HL-60 (cell line): ENCODE measurements around the gene ZNF26.

Source experiments
- GABPA ChIP-seq: IDR thresholded peaks from 2 replicates; pipeline ENCODE4 v1.6.1; 2012; ENCODE audit warnings: low read depth
- POLR2AphosphoS5 ChIP-seq: IDR thresholded peaks from 2 replicates; pipeline ENCODE4 v1.6.1; 2012; ENCODE audit warnings: low read depth
- SPI1 ChIP-seq: IDR thresholded peaks from 2 replicates; pipeline ENCODE4 v1.6.1; 2012; ENCODE audit warnings: low read depth, mild to moderate bottlenecking, borderline replicate concordance
- TF ChIP-seq, protein P1 (sequence below): IDR thresholded peaks from one replicate; pipeline ENCODE4 v1.5.1; 2011; ENCODE audit warnings: low read length, control low read depth, inconsistent platforms; ENCODE audit not compliant: insufficient read depth
- TF ChIP-seq, protein P2 (sequence below): IDR thresholded peaks from 2 replicates; pipeline ENCODE4 v1.6.1; 2012; ENCODE audit warnings: low read depth; ENCODE audit not compliant: insufficient replicate concordance

GRCh38 chr12:132965796-132966195 is 20.4 kb upstream of the ZNF26 start:
- TF ChIP-seq POLR2AphosphoS5, result no peak
- TF ChIP-seq, protein P1, sequence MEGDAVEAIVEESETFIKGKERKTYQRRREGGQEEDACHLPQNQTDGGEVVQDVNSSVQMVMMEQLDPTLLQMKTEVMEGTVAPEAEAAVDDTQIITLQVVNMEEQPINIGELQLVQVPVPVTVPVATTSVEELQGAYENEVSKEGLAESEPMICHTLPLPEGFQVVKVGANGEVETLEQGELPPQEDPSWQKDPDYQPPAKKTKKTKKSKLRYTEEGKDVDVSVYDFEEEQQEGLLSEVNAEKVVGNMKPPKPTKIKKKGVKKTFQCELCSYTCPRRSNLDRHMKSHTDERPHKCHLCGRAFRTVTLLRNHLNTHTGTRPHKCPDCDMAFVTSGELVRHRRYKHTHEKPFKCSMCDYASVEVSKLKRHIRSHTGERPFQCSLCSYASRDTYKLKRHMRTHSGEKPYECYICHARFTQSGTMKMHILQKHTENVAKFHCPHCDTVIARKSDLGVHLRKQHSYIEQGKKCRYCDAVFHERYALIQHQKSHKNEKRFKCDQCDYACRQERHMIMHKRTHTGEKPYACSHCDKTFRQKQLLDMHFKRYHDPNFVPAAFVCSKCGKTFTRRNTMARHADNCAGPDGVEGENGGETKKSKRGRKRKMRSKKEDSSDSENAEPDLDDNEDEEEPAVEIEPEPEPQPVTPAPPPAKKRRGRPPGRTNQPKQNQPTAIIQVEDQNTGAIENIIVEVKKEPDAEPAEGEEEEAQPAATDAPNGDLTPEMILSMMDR, result no peak
- TF ChIP-seq GABPA, result no peak
- TF ChIP-seq, protein P2, sequence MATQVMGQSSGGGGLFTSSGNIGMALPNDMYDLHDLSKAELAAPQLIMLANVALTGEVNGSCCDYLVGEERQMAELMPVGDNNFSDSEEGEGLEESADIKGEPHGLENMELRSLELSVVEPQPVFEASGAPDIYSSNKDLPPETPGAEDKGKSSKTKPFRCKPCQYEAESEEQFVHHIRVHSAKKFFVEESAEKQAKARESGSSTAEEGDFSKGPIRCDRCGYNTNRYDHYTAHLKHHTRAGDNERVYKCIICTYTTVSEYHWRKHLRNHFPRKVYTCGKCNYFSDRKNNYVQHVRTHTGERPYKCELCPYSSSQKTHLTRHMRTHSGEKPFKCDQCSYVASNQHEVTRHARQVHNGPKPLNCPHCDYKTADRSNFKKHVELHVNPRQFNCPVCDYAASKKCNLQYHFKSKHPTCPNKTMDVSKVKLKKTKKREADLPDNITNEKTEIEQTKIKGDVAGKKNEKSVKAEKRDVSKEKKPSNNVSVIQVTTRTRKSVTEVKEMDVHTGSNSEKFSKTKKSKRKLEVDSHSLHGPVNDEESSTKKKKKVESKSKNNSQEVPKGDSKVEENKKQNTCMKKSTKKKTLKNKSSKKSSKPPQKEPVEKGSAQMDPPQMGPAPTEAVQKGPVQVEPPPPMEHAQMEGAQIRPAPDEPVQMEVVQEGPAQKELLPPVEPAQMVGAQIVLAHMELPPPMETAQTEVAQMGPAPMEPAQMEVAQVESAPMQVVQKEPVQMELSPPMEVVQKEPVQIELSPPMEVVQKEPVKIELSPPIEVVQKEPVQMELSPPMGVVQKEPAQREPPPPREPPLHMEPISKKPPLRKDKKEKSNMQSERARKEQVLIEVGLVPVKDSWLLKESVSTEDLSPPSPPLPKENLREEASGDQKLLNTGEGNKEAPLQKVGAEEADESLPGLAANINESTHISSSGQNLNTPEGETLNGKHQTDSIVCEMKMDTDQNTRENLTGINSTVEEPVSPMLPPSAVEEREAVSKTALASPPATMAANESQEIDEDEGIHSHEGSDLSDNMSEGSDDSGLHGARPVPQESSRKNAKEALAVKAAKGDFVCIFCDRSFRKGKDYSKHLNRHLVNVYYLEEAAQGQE, result no peak
- no peak for TF ChIP-seq SPI1
